Endothelial cell of umbilical vein (primary cell): ENCODE data around the gene ST3GAL4.

Experiments
- CTCF ChIP-seq, 2 donors: IDR thresholded peaks; 1 replicate in 1 of 2; 2 replicates in 1 of 2; pipeline ENCODE4 v1.5.1; 2011; ENCODE audit warnings: low read length in 2 of 2, mild to moderate bottlenecking in 2 of 2, moderate library complexity in 2 of 2, control low read depth in 1 of 2, inconsistent platforms in 1 of 2, low read depth in 1 of 2; ENCODE audit not compliant: insufficient read depth in 1 of 2; ENCODE audit errors: extremely low read depth in 1 of 2
- EZH2 ChIP-seq: IDR thresholded peaks from 2 replicates; pipeline ENCODE4 v1.6.1; 2012; ENCODE audit warnings: borderline replicate concordance, low read depth, mild to moderate bottlenecking, moderate library complexity, low read length, inconsistent platforms; ENCODE audit not compliant: severe bottlenecking
- FOS ChIP-seq: IDR thresholded peaks from 2 replicates; pipeline ENCODE4 v1.6.1; 2011; ENCODE audit warnings: mild to moderate bottlenecking, low read length, moderate library complexity, borderline replicate concordance; ENCODE audit not compliant: insufficient read depth
- GATA2 ChIP-seq: IDR thresholded peaks from 2 replicates; pipeline ENCODE4 v1.7.0; 2011; ENCODE audit warnings: low read depth, mild to moderate bottlenecking, moderate library complexity, mixed read lengths, low read length; ENCODE audit not compliant: insufficient read length, insufficient read depth
- MYC ChIP-seq: IDR thresholded peaks from one replicate; pipeline ENCODE4 v1.6.1; 2011; ENCODE audit warnings: mild to moderate bottlenecking, low read depth, low read length
- POLR2A ChIP-seq: IDR thresholded peaks from 2 replicates; pipeline ENCODE4 v1.6.1; 2012; ENCODE audit warnings: low read depth, mild to moderate bottlenecking, control low read depth, low read length
- POLR2AphosphoS5 ChIP-seq: IDR thresholded peaks from 2 replicates; pipeline ENCODE4 v1.6.1; 2012; ENCODE audit warnings: low read depth, mild to moderate bottlenecking, control low read depth, low read length, moderate library complexity; ENCODE audit not compliant: insufficient read depth
- TF ChIP-seq, protein P1 (sequence below): IDR thresholded peaks from 2 replicates; pipeline ENCODE4 v1.6.1; 2011; ENCODE audit not compliant: insufficient read depth, insufficient read length

GRCh38 chr11:126357055-126357962, 1.8 kb downstream of the ST3GAL4 start:
- TF ChIP-seq CTCF (IDR thresholded peaks at IDR 0.05; ENCODE audit: extremely low read depth in 1 of 2, insufficient read depth in 1 of 2, low read depth in 1 of 2, low read length in 2 of 2) (no peak), POLR2A (no peak), EZH2 (no peak), POLR2AphosphoS5 (no peak), FOS (no peak), MYC (no peak), GATA2 (no peak)
- TF ChIP-seq, protein P1, sequence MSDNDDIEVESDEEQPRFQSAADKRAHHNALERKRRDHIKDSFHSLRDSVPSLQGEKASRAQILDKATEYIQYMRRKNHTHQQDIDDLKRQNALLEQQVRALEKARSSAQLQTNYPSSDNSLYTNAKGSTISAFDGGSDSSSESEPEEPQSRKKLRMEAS: no peak
